Suprapubic skin (tissue), 4 donors: ENCODE data around the gene MAML2.

Experiments
- EP300 ChIP-seq: sonication (generic); formaldehyde crosslinking; IDR thresholded peaks from one replicate; pipeline ENCODE4 v1.6.1; 2017; ENCODE audit warnings: antibody characterized with exemption
- POLR2A ChIP-seq, 2 donors: fragments of 450-650 bp; IDR thresholded peaks; one replicate each; pipeline ENCODE4 v1.6.1; 2017; ENCODE audit warnings: antibody characterized with exemption in 2 of 2, mild to moderate bottlenecking in 2 of 2, moderate library complexity in 2 of 2
- POLR2AphosphoS5 ChIP-seq, 3 donors: sonication (generic); formaldehyde crosslinking; IDR thresholded peaks; one replicate each; pipeline ENCODE4 v1.6.1; 2017; ENCODE audit warnings: antibody characterized with exemption in 3 of 3
- TF ChIP-seq, protein P1 (sequence below), 2 donors: fragments of 200-600 bp in 1 of 2; fragments of 450-650 bp in 1 of 2; sonication (generic) in 1 of 2; IDR thresholded peaks; one replicate each; pipeline ENCODE4 v1.5.1; 2016 to 2019; ENCODE audit warnings: antibody characterized with exemption in 2 of 2, mild to moderate bottlenecking in 1 of 2, moderate library complexity in 1 of 2

- TF ChIP-seq, protein P1, sequence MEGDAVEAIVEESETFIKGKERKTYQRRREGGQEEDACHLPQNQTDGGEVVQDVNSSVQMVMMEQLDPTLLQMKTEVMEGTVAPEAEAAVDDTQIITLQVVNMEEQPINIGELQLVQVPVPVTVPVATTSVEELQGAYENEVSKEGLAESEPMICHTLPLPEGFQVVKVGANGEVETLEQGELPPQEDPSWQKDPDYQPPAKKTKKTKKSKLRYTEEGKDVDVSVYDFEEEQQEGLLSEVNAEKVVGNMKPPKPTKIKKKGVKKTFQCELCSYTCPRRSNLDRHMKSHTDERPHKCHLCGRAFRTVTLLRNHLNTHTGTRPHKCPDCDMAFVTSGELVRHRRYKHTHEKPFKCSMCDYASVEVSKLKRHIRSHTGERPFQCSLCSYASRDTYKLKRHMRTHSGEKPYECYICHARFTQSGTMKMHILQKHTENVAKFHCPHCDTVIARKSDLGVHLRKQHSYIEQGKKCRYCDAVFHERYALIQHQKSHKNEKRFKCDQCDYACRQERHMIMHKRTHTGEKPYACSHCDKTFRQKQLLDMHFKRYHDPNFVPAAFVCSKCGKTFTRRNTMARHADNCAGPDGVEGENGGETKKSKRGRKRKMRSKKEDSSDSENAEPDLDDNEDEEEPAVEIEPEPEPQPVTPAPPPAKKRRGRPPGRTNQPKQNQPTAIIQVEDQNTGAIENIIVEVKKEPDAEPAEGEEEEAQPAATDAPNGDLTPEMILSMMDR (IDR thresholded peaks at IDR 0.05) = no peak
- TF ChIP-seq POLR2A (IDR thresholded peaks at IDR 0.05) = no peak
- TF ChIP-seq EP300 = no peak
- TF ChIP-seq POLR2AphosphoS5 (IDR thresholded peaks at IDR 0.05) = no peak
Observed at GRCh38 chr11:96254854-96255253, 88.1 kb downstream of the MAML2 start.
